Hepatocyte (in vitro differentiated cells): ENCODE data around the gene SRRM3.

Source experiments
- EZH2 ChIP-seq: fragments of 200-600 bp; sonication (generic); IDR thresholded peaks from 2 replicates; pipeline ENCODE4 v1.6.1; 2016; ENCODE audit warnings: antibody characterized with exemption, mild to moderate bottlenecking, borderline replicate concordance
- EZH2phosphoT487 ChIP-seq: fragments of 200-600 bp; sonication (generic); IDR thresholded peaks from one replicate; pipeline ENCODE4 v1.6.1; 2018; ENCODE audit warnings: antibody characterized with exemption, mild to moderate bottlenecking, low read depth, moderate library complexity; ENCODE audit not compliant: unreplicated experiment, severe bottlenecking
- TF ChIP-seq, protein P1 (sequence below): fragments of 200-600 bp; sonication (generic); IDR thresholded peaks from 2 replicates; pipeline ENCODE4 v1.5.1; 2016; ENCODE audit warnings: antibody characterized with exemption, mild to moderate bottlenecking; ENCODE audit not compliant: poor library complexity

DNA sequence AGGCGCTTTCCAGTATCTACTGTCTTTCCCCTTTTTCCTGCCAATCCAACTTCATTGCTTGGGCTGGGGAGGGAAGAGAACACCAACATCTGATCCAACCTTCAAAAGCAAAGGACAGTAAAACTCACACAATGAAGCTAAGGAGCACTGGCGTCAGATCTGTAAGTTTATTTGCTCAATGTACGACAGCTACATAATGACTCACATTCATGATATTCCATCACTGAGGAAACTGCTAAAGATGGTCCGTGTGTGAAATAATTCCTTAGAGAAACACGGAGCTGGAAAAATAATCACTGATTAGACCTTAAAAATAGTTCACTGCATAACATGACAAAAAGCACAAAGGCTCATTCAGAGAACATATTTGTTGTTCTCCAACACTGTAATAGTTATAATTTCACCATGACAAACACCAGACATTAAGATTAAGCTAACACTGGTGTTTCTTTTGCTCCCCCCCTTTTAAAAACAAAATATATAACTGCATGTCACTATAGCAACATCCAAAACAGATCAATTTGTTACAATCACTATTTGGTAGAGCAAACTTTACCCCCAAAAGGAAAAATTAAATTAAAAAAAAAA is 125.0 kb downstream of the SRRM3 start:
- TF ChIP-seq, protein P1, sequence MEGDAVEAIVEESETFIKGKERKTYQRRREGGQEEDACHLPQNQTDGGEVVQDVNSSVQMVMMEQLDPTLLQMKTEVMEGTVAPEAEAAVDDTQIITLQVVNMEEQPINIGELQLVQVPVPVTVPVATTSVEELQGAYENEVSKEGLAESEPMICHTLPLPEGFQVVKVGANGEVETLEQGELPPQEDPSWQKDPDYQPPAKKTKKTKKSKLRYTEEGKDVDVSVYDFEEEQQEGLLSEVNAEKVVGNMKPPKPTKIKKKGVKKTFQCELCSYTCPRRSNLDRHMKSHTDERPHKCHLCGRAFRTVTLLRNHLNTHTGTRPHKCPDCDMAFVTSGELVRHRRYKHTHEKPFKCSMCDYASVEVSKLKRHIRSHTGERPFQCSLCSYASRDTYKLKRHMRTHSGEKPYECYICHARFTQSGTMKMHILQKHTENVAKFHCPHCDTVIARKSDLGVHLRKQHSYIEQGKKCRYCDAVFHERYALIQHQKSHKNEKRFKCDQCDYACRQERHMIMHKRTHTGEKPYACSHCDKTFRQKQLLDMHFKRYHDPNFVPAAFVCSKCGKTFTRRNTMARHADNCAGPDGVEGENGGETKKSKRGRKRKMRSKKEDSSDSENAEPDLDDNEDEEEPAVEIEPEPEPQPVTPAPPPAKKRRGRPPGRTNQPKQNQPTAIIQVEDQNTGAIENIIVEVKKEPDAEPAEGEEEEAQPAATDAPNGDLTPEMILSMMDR: no peak
- TF ChIP-seq EZH2 (no peak), EZH2phosphoT487 (no peak)
